GM18858 (cell line): ENCODE measurements around the gene ERG.

ENCODE experiments used
- ATAC-seq: cut with Tn5 transposase; IDR thresholded peaks from one replicate; pipeline ENCODE4 v1.9.1; 2021; ENCODE audit not compliant: unreplicated experiment

ERG gene

GRCh38 chr21:38498057-38498833 lies at the start of gene ERG:
Gene ERG, minus strand, starts transcription at chr21:38498477. Its CDS starts 97 bp downstream, at chr21:38498380.
- ATAC-seq: no peak

DNA sequence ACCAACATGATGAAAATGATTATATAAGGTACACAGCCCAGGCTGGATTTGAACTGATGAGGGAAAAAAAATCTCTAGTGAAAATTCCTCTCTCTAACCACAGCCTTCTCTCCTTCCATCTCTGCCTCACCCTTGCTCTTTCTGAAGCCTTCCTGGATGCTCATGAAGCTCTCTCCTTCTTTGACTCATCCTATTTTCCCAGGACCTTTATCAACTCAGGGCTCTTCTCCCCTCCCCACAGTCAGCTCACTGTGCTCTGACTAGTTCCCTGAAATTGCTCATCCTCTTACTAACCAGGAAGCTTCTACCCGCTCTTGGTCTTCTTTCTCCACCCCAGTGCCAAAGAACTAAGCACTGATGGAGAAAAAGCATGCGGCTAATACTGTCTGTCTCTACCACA lies 46.4 kb upstream of the ERG start:
- ATAC-seq: no peak

GRCh38 chr21:38542263-38542662 lies 44.0 kb upstream of the ERG start:
- no peak for ATAC-seq

- ATAC-seq: no peak
Observed at GRCh38 chr21:38538353-38538752, 40.1 kb upstream of the ERG start.

DNA sequence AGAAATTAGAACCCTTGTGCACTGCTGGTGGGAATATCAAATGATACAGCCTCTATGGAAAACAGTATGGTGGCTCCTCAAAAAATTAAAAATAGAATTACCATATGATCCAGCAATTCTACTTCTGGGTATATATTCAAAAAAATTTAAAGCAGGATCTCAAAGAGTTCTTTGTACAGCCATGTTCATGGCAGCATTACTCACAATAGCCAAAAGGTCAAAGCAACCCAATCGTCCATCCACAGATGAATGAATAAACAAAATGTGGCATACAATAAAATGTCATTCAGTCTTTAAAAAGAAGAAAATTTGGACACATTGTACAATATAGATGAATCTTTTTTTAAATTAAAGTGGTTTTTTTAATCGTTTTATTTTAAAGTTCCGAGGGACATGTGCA lies 36.3 kb upstream of the ERG start:
- ATAC-seq: no peak

GRCh38 chr21:38533887-38534286 lies 35.6 kb upstream of the ERG start:
- ATAC-seq: no peak

- no peak for ATAC-seq
Observed at GRCh38 chr21:38531591-38531990, 33.3 kb upstream of the ERG start.

DNA sequence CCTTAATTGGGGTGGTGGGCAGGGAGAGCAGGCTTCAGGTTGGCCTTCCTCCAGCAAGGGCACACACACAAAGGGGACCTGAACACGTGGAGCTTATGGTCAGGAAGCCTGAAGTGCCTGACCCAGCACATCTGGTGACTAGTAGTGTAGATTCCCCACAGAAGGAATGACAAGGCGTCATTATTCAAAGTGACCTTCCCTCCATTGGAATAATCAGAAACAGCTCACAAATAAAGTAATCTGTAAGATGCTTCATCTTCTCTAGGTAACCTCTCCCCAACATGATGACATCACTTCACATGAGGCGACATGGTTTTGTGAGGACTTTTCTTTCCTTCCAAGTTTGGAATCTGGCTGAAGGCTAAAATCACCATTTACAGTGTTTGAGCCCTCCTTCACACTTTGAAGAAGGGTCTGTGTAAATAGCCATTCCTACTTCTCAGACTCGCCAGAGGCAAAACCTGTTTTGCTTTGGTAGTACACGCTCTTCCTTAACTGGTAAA lies 32.8 kb upstream of the ERG start:
- ATAC-seq: no peak

- ATAC-seq: no peak
Observed at GRCh38 chr21:38527737-38528136, 29.5 kb upstream of the ERG start.

DNA sequence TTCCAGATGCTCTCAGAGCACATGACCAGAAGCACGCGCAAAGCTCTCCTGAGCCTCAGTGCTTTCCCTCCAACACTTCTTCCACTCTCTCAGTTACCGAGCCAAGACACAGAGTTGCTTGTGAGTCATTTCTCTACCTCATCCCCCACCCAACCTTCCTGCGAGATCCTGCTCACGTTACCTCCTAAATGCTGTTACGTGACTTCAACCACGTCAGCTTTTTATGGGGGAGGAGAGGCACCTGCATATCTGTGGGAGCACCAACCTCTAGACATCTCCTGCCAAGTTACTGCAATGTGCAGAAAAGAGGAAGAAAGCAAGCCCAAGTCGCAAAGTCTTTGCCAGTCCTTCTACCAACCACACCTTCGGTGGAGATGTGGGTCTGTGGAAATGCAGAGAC lies 27.2 kb upstream of the ERG start:
- ATAC-seq: no peak

- no peak for ATAC-seq
Observed at GRCh38 chr21:38524168-38525153, 26.2 kb upstream of the ERG start.

DNA sequence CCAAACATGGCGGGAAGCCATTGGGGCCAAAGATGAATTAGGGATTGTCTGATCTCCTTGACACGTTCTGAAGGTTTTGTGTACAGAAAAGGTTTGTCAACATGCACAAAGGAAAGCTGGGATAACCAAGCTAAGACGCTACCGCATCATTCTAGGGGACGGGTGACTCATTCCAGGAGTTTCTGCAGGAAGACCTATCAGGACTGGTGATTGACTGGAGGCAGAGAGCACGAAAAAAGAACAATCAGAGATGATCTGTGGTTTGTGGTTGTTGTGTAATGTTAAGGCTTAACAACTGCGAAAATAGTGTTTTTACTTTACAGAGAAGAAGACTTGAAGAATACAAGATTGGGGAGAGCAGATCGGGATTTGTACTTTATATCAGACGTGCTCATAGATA lies 22.2 kb upstream of the ERG start:
- ATAC-seq: no peak

DNA sequence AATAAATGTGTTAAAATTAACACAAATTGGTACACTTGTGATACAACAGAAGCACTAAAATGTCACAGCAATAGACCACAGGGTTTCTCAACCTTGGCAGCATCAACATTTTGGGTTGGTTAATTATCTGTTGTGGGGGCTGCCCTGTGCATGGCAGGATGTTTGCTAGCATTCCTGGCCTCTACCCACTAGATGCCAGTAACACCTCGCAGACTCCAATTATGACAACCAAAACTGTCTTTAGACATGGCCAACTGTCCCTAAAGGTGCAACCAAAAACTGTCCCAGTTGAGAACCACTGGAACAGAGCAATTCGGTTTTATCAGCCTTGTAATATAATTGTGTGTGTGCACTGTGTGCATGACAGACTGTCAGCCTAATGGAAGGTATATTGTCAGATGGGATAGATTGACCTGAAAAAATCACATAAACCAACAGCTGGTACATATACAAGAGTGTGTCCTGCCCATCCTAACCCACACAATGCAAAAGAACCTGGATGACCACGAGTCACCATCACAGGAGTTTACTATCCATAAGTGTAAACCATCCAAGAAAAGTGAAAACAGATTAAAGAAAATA lies 13.5 kb upstream of the ERG start:
- ATAC-seq: no peak

DNA sequence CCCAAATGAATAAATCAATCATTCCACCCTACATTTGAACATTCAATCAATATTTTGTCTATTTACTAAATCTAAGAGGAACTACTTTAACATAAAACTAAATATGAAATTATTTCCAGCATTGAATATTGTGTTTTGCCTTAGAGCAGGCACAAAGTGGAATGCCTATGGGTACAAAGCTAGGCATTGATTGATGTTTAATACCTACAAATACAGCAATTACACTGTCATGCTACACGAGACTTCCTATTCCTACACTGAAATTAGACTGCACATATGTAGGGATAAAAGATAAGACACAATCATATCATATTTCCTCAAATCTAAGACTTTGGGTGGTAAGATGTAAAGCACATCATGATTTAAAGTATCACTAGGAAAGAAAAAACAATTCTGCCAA lies 12.9 kb upstream of the ERG start:
- ATAC-seq: no peak

DNA sequence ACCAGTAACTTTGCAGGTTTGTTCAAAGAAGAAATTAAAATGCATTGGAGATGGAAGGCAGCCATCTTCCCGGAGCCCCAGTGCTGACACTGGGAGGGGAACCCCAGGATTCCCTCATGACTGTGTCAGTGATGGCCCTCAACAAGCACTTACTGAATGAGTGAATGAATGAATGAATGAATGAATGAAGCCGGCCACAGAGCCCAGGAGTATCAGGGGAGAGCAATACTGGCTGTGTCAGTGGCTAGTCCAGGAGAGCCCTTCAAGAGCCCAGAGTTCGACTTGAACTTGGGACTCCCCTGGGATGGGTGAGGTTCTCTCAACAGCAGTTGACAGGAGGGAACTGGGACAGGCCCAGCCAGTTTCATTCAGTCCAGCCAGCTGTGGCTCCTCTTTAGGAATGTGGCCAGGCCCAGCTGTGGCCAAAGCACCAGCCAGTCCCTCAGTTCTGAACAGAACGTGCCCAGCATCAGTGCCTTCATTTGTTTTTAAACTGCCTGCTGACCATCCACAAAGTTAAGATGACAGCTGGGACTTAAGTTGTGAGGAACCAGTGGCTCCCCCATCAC lies 9.2 kb upstream of the ERG start:
- ATAC-seq: no peak

DNA sequence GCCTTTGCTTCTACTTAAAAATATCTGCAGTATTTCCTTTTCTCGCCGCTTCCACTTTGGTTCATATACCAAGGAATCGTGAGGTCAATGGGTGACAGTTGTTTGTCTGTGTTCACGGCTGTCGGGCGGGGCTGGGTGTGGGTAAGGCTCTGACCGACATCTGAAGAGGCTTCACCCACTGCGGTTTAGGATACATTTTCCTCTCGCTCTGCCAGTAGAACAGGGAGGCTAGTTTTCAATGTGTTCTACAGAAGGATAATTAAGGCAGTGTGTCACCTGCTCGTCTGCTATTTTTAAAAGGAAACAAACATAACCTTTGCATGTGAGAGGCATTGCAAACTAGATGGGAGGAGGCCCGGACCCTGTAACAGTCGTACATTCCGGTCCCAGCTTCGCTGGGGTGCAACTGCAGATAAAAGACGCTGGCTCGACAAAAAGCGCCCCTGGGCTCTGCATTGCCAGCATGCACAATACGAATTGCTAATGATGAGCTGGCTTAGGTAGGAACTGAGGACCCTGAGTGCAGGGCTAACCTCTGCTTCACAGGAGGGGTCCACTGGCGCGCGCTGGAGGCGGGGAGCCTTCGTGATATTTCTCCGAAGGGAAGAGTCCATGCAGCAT lies 8.5 kb upstream of the ERG start:
- ATAC-seq: no peak

DNA sequence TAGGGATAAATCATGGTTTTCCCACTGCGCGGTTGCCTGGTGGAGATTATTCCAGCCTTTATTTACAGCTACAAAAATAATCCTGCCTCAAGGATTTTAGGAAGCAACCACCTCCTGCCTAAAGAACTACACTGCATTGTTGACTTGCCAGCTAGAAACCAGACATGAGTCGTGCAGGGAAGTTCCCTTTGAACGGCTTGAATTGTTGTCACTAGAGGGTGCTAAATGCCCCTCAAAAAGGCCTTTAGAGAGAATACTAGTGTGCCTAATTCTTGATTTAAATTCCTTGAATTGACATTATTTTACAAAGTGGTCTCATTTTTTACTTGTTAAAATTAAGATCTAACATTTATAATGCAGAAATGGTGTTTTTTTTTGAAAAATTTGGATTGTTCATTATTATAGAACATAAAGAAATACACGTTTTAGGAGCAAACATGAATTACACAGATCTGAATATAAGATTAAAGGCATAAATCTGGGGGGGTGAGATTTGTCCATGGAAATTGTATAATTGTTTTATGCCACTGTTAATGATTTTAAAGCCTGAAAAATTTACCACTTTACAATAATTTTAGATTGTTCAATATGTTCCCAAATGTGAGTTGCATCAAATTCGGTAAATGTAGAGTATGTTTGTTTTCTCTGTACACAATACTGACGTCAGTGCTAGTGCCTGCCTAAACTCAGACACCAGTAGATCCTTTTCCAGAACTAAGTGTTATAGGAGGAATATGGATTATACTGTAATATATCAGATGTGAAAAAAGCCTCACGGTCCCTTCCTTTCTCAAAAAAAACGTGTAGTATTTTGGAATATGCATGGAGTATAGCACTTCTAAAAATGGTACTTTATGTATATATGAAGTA lies 7.6 kb upstream of the ERG start:
- ATAC-seq: no peak

GRCh38 chr21:38504066-38504465 lies 5.8 kb upstream of the ERG start:
- no peak for ATAC-seq

DNA sequence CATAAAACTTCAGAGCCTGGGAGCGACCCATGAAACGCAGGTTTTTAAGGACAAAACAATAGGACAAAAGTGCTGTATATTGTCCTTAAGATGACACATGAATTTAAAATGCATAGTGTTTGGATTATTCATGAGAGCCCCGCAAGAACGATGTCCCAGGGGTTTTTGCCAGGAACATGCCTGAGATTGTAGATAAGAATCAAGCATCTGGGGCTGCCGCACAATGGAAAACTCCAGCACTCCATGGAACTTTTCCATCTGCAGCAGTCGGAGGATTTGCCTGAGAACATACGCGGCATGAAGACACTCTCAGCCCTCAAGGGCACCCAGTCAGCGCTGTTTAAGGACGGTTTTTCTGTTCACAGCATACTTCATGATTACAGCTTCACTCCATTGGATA lies 5.3 kb upstream of the ERG start:
- no peak for ATAC-seq

DNA sequence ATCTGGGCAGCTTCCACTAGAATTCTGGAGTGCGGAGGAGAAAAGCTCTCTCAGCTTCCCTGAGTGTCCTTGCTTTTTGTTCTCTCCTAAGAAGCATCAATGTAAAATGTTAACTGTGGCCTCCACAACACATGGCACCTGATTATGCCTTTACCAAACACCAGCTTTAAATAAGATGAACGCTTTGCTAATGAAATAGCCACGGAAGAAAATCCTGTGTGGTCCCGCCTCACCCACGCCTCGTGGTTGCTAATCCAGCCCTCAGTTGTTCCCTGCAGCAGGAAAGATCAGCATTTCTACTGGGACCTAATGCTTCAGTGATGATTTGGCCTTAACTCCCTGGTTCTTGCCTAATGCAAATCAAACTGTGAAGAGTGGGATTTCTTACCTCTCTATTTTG lies 1.8 kb upstream of the ERG start:
- no peak for ATAC-seq
